GM19372 (cell line): ENCODE results near the gene FANCI.

Experiments used
- ATAC-seq: cut with Tn5 transposase; IDR thresholded peaks from one replicate; pipeline ENCODE4 v1.9.1; 2021; ENCODE audit warnings: mild to moderate bottlenecking, low read depth, moderate library complexity; ENCODE audit not compliant: unreplicated experiment

The FANCI gene

DNA sequence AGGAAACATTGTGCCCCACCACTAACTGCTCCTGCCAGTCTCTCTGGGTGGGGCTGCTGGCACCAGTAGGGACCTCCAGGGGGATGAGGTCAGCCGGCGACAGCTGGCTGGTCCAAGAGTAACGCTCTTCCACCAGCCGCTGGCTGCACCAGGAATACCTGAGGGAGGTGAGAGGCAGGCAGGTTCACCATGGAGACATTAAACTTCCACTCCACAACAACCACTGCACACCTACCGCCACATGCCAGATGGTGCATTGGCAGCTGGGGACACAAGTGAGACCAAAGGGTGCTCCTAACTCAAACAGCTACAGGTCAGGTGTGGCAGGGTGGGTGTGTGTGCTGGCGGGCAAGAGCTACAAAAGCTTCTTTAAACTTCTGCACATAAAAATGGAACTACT lies 86.3 kb downstream of the FANCI start:
- no peak for ATAC-seq

DNA sequence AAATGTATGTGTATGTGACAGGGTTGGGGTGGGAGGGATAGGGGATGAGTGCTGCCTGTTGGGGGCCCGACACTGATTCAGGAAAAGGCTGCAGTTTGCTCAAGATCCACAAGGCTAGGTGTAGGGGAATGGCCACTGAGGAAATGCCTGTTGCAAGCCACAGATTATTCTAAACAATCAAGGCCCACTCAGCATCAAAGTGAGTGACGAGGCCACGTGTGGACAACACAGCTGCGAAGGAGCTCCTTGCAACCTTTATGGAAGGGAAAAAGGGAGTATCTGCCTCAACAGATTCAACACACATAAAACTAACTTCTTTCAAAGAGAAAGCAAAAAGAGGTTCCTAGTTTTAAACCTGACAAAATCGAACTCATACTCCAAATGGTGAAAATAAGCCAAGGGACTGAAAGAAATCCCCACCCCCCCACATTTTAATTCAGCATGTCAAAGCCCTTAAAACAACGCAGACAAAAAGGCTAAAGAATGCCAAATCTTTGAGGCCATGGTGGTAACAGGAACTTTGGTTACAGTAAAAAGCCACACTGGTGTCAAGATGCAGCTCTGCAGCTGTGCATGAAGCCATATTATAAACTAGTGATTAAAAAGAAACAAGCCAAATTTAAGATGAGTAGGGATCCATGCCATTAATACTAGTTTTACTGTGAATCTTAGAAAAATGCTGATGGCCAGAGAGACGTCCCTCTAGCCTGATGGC lies 87.3 kb downstream of the FANCI start:
- ATAC-seq = no peak

DNA sequence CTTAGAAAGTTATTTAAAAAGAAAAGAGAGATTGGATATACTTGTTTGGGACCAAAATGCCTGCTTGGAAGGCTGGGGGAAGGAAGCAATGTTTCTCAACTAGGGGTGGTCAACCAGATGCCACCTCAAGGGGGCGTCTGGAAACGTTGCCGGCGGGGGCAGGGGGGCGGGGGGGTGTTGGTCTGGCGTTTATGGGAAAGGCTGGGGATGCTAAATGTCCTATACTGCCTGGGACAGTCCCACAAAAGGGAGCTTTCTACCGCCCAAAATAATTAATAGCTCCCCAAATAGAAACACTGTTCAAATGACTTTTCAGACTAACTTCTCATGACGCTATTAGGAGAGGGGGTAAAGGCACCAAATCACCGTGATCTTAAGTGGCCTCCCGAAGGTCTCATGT lies 88.7 kb downstream of the FANCI start:
- no peak for ATAC-seq

DNA sequence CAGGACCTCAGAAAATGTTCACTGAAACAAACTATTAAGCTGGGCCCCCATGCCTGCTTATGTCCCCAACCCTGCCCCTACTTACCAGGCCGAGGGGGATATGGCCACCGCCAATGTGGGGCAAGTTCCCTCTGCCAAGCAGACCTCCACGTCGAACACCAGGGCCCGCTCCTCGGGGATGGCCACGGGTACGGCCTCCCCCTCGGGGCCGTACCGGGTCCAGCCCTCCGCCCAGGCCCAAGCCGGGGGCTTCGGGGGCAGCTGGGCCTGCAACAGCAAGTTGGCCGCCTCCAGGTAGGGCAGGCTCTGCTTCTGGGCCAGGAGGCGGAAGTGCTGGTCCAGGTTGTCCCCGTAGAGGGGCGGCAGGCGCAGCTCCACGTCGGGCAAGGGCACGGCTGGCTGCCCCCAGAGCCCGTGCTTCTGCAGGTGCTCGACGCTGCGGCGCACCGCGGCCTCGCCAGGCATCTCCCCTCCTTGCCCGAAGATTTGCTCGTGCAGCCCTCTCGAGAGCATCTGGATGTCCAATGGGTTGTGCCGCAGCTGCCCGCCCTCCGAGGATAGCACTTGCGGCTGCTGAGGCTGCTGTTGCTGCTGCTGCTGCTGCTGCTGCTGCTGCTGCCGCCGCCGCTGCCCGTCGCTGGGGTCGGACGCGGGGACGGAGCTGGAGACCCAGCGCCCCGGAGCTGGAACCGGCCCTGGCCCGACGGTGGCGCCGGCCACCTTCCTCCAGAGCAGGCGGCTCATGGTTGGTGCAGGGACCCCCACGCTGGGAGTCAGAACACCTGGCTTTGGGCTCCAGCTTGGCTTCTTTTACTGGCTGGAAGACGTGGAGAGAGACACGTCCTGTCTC lies 89.5 kb downstream of the FANCI start:
- ATAC-seq = no peak

DNA sequence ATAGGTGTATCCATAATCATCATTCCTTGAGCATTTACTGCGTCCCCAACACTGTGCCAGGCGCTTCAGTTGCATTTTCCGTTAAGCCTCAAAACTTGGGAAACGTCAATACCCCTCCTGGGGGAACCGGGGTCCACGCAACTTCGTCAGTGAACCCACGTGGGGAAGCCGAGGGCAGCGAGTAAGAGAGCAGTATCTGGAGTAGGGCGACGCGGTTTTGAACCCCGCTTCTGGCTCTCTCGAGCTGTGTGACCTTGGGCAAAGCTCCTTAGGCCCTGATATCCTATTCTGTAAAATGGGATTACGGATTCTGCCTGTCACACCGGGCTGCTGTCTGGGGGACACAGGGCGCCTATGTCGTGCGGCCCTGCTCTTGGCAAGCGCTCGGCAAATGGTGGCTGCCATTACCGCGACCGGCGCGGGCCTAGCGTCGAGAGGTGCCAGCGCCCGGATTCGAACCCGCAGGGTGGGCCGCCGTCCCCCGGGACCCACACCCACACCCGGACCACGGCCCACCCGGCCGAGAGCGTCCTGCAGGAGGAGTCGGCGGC lies 90.3 kb downstream of the FANCI start:
- ATAC-seq = no peak

DNA sequence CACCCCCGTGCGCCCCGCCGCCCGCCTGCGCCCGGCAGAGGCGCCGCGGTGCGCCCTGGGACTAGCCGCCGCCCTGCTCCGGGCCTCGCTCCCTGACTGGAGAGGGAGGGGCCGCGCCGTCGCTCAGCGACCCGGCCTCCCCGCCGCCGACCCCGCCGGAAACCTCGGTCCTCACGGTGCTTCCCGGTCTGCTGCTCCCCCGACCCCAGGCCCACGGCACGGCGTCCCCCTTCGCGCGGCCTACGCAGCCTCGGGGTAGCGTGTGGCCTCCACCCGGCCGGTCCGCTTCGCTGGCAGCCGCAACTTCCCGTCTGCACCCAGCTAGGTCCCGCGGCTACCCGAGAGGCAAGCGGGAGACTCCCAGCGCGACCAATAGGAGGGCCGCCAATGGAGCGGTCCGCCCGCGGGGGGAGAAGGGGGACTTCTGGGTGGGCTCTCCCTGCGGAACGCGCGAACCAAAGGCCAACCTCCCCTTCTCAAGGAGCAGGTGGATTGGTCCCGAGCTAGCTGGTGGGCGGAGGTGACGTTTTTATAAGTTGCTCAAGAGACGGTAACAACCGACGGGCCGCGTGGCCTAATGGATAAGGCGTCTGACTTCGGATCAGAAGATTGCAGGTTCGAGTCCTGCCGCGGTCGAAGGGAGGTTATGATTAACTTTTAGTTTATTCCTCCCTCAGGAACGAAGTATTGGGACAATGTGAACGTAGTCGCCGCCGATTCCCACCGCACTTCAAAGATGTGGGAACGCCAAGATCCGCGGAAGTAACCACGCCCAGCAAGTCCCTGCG lies 90.9 kb downstream of the FANCI start, which contains the start of gene POLG:
Gene POLG, minus strand, starts transcription at position 315 of the 788 bp plus-strand sequence. CDS start 1,070 bp downstream, outside the sequence.
- peak; percentile 89 for ATAC-seq

DNA sequence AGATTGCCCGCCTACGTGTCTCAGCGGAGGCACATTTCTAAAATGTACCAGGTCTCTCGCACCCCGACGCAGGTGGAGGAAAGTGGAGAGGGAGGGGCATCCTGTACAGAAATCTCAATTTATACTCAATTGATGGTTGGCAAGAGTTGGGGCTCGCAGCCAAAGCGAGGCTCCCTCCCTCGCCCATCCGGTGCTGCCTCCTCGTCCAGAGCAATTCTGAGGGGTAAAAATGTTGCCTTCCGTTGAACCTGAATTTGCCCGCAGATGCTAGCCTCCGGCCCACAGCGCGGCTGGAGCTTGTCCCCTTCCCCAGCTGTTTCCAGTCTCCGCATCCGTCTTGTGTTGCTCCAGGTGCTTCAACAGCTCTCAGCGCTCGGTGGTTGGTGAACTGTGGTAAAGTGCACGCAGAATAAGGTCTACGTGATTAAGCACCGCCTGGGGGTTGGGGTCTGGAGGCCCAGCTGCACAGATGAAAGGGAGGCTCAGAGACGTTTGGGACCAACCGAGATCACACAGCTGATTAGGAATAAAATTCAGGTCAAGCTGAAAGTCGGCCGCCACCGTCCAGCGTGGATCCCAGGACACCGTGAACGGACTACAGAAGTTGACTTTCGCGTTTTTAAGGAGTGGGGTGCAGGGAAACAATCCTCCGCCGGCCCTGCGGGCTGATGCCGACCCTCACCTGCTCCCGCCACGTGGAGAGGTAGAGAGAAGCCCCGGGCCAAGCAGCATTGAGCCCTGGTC lies 91.7 kb downstream of the FANCI start:
- no peak for ATAC-seq

DNA sequence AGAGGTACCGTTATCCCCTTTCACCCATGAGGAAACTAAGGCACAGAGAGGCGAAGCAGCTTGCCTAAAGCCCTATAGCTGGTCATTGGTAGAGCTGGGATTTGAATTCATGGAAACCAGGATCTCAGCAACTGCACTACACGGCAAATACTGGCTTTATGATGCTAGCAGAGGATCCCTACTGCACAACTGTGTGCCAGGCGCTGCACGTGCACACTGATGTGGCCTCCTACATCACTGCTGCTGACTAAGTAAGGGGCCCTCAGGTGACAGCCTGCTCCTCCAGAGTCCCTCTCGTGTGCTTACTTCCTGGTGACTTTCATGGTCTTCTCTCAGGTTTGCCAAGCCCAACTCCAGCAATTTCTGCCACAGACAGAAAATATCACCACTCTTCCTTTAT lies 94.3 kb downstream of the FANCI start:
- no peak for ATAC-seq

DNA sequence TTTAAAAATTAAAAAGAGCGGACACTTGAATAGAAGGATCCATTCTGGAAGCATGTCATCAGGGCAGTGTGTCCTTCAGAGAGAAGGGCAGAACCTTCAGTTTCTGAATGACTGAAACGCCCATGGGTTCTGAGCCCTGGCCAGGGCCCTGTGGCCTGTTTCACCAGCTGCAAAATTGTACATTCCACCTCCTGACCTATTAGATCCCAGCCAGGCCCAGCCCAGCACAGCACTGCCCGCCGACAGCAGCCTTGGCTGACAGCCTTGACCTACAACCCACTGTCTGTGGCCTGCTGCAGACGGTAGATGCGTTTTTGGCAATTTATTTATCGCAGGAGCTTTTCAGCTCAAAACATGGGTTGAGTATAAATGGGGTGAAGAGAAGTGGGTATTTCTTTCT lies 96.8 kb downstream of the FANCI start:
- no peak for ATAC-seq

DNA sequence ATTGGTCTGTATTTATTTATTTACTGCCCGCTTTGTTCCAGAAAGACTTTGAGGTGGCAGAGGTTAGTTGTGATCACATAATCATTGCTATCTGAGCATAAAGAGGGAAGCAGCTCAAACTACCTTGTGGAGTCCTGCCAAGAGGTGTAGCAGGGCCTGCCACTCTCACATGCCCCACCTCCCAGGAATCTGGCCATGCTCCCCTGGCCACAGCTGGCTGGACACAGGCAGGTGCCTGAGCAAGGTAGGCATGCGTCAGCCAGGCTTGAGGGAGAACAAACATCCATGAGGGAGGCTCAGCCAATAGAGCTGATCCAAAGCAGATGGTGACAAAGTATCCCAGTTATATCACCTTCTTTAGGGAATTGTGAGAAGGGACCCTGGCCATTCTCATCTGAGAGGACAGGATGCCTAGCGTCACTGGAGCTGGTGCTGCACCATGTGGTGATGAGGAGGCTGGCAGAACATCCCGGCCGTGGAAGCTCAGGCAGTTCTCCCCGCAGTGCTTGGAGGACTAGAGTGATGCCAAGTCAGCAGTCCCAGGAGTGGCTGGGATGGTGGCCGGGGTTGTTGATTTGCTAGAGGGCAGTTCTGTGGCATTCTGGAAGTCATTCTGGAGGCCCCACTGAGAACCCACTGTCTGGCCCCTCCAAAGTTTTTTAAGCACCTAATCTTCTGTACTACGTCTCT lies 97.7 kb downstream of the FANCI start:
- ATAC-seq = no peak

DNA sequence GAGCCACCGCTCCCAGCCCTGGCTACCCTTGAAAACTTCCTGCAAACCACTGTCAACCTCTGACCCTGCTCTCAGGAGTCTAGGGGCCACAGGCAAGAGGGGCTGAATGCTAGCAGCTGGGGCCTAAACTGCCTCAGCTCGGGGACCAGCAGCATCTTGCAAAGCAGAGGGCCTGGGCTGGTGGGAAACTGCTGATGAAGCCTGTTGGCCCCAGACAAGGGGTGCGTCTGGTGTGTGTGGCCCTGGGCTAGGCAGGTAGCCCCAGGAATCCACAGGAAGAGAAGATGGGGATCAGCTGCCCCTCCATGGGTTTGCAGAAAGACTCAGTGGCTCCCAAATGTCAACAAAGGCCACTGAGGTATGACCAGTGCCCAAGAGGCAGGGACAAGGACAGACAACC lies 99.1 kb downstream of the FANCI start:
- no peak for ATAC-seq

DNA sequence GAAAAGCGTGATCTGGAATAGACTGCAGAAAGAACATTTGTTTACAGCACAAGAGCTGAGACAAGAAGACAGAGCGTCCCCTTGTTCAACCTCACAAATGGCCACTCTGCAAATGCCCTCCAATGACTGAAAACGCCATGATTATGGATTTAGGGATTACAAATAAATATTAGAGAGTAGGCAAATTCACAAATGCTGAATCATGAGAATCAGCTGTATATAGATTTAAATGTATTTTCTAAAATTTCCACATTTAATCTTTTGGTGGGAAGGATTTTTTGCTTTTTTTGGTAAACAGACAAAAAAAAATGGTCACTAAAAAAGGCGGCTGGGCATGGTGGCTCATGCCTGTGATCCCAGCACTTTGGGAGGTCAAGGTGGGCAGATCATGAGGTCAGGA lies 101.5 kb downstream of the FANCI start:
- no peak for ATAC-seq

DNA sequence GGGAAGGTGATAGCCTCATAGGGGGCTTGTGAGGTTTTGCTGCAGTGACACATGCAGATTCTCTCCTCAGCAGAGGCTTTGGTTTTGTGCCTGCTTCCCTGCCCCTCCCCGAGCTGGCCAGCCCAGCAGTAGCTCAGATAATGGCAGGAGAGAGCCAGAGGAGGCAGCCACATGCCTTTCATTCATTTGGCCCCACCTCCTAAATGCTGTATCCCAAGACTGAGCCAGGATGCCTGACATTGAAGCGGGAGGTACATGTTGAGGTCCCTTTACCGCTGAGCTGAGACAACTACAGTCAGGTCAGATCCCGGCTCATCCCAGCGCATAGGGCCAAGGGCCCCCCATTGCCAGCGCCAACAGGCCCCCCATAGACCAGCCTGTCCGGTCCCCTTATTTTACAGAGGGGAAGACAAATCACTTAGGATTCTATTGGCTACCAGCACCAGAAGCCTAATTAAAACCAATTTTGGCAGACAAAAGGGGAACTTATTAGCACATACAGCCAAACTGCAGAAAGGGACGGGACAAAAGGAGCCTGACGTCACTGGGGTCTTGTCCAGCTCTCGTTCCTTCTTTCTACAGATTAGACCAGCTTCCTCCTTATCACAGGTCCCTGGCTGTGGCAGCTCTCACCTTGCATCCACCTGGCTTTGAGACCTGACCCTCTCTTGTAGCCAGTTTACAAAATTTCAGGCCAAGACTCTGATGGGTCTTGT lies 102.9 kb downstream of the FANCI start:
- ATAC-seq = no peak

DNA sequence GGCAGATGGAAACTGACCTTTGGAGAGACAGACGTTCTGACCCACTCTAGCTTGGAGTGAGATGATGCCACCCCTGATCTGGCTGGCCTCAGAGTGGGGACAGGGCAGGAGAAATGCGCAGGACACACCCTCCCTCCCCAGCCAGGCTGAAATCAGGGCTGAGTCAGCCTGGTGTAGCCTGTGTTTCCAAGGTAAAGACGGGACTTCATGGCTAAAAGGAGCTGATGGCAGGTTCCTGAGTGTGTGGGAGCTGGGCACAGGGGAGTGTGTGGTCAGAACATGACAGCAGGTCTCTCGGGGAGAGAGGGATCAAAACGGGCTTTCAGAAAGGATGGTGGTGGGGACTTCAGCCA lies 105.4 kb downstream of the FANCI start:
- ATAC-seq = no peak

DNA sequence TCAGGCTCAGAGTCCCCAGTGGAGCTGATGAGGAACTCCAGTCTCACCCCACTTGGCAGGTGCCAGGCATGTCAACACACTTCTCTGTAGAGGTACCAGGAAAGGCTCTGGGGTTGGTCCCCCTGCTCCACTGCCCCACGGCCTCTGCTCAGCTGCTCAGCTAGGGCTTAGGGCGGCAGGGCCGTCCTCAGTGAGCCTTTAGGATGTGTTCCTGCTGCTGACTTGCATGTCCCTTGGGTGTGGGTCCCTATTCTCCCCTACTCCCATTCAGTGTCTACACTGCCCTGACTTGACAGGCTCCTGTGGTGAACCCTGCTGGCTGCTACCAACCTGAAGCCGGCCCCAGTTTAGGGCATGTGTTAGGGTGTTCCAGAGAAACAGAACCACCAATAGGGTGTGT lies 108.7 kb downstream of the FANCI start:
- no peak for ATAC-seq

DNA sequence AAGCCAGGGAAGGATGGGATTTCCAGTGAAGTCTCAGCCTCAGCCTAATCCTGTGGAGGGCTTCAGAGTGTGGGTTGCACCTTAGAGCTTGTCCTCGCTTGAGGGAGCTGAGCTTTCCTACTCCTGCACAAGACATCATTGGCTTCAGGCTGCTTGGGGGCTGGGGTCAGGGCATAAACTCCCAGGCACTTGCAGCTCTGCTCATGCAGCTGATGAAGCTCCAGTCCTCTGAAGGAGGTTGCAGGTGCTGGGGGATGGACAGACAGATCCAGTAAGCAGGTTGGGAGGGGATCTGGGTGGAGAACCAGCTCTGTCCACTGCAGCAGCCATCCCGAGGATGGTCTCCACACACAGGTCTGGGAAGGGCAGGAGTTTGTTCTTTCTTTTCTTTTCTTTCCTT lies 110.2 kb downstream of the FANCI start:
- ATAC-seq = no peak

DNA sequence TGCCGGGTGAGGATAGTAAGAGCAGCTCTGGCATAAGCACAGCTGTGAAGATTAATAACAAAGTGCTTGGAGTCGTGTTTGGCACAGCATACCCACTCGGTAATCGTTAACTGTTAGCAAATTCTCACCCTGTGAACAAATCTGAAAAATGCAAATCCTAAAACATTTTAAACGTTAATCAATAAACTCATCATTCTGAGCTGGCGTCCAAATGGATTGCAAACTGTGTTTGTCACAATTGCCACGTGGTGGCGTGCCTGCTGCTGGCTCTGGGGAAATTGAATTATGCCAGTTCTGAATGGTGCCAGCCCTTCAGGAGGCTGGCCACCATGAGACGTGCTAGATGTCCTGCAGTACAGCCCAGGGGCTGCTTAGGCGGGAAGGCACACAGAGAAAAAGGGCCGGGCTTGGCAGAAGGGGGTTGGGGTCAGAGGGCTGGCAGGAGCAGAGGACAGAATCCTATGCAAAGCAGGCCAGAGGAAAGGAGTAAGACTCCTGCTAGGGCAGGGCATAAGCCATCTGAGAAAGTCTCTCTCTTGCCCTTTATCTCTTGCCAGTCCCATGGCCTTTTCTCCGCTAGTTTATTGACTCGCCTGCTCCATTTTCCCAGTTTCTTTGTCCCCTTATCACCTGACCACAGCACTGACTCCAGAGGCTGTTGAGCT lies 113.0 kb downstream of the FANCI start:
- ATAC-seq = no peak

DNA sequence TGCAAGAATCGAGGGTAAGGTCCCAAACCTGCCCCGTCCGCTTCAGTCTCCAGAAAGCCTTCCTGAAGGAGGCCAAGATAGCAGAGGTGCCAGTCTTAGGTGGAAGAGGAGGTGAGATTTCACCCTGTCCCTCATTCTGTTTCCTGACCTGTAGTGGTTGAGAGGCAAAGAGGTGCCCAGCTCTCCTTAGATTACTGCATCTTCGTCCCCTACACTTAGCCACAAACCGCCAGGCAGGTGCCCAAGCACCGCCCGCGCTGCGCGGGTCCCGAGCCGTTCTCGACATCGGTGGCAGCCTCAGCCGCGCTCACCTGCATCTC lies 114.6 kb downstream of the FANCI start:
- ATAC-seq = peak; percentile 7
